ENCODE measurements around the gene DENND5B.

GRCh38 chr12:31599053-31599452, 8.1 kb upstream of the DENND5B start:
- no peak for TF ChIP-seq CTCF (IDR thresholded peaks at IDR 0.05)
- TF ChIP-seq POLR2A (IDR thresholded peaks at IDR 0.05): no peak

All from right lobe of liver (tissue), 4 donors.